DMS53 (cell line): ENCODE data around the gene CPNE1.
A peak's percentile ranks its signal among the peaks of the same experiment; 100 is the strongest.

ENCODE experiments used
- DNase-seq: peaks from one replicate; lab custom pipeline; 2025; lab: John Stamatoyannopoulos, UW

The CPNE1 gene

GRCh38 chr20:35600176-35600992 lies 64.3 kb downstream of the CPNE1 start:
- no peak for DNase-seq

GRCh38 chr20:35599776-35600120 lies 65.0 kb downstream of the CPNE1 start:
- DNase-seq: no peak

GRCh38 chr20:35598899-35599775 lies 65.6 kb downstream of the CPNE1 start:
- DNase-seq: peak; percentile 61

- DNase-seq: no peak
These were observed 66.2 kb downstream of the CPNE1 start for GRCh38 chr20:35598476-35598875.

GRCh38 chr20:35597186-35597585 lies 67.5 kb downstream of the CPNE1 start:
- no peak for DNase-seq

GRCh38 chr20:35595901-35596300 lies 68.8 kb downstream of the CPNE1 start:
- DNase-seq: no peak

GRCh38 chr20:35595456-35595855 lies 69.2 kb downstream of the CPNE1 start:
- no peak for DNase-seq

- DNase-seq: no peak
These were observed 72.2 kb downstream of the CPNE1 start for GRCh38 chr20:35592339-35592974.

- DNase-seq: no peak
These were observed 76.3 kb downstream of the CPNE1 start for GRCh38 chr20:35588397-35588796.

GRCh38 chr20:35587436-35587835 lies 77.3 kb downstream of the CPNE1 start:
- no peak for DNase-seq

GRCh38 chr20:35586751-35587425 lies 77.8 kb downstream of the CPNE1 start:
- no peak for DNase-seq

- DNase-seq: no peak
These were observed 80.8 kb downstream of the CPNE1 start for GRCh38 chr20:35583636-35584560.

- no peak for DNase-seq
These were observed 81.8 kb downstream of the CPNE1 start for GRCh38 chr20:35582741-35583404.

GRCh38 chr20:35582131-35582530 lies 82.6 kb downstream of the CPNE1 start:
- DNase-seq: no peak

GRCh38 chr20:35579196-35579595 lies 85.5 kb downstream of the CPNE1 start:
- no peak for DNase-seq

GRCh38 chr20:35578469-35578868 lies 86.2 kb downstream of the CPNE1 start:
- peak; percentile 35 for DNase-seq

GRCh38 chr20:35576816-35577215 lies 87.9 kb downstream of the CPNE1 start:
- DNase-seq: no peak
